WTC11 (cell line): ENCODE data around the gene STARD7.

Source experiments
- JUN ChIP-seq: sonication (generic); formaldehyde crosslinking; IDR thresholded peaks from 2 replicates; pipeline ENCODE4 v1.8.0; 2023; ENCODE audit warnings: mild to moderate bottlenecking, missing genetic modification reagents
- KAT7 ChIP-seq: sonication (generic); formaldehyde crosslinking; IDR thresholded peaks from 2 replicates; pipeline ENCODE4 v1.8.1; 2023; ENCODE audit warnings: missing genetic modification reagents, mild to moderate bottlenecking, borderline replicate concordance
- TF ChIP-seq, protein P1 (sequence below): fragments of 200-600 bp; IDR thresholded peaks from 2 replicates; pipeline ENCODE4 v1.8.0; 2022; ENCODE audit warnings: antibody characterized with exemption

- TF ChIP-seq, protein P1, sequence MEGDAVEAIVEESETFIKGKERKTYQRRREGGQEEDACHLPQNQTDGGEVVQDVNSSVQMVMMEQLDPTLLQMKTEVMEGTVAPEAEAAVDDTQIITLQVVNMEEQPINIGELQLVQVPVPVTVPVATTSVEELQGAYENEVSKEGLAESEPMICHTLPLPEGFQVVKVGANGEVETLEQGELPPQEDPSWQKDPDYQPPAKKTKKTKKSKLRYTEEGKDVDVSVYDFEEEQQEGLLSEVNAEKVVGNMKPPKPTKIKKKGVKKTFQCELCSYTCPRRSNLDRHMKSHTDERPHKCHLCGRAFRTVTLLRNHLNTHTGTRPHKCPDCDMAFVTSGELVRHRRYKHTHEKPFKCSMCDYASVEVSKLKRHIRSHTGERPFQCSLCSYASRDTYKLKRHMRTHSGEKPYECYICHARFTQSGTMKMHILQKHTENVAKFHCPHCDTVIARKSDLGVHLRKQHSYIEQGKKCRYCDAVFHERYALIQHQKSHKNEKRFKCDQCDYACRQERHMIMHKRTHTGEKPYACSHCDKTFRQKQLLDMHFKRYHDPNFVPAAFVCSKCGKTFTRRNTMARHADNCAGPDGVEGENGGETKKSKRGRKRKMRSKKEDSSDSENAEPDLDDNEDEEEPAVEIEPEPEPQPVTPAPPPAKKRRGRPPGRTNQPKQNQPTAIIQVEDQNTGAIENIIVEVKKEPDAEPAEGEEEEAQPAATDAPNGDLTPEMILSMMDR: no peak
- TF ChIP-seq JUN (no peak), KAT7 (CRISPR knock-in tag) (no peak)
Observed at GRCh38 chr2:96135171-96135570, 73.5 kb downstream of the STARD7 start.
